Activated CD4-positive, alpha-beta memory T cell treated with anti-CD3 and anti-CD28 coated beads for 36 hours (primary cell): ENCODE data around the gene MTOR. TPM values are rescaled to one million over a fixed set of nuclear protein-coding genes. Genes with fewer than 3 reads are reported as not detected.

Experiments used
- CTCF ChIA-PET: fragments of 350-600 bp; sonication (Branson Sonifier 250); formaldehyde crosslinking; loops from one replicate; lab custom pipeline; 2021; ENCODE audit warnings: antibody characterized with exemption, inconsistent platforms; lab: Charles Lee
- POLR2A ChIA-PET: fragments of 350-600 bp; sonication (Branson Sonifier 250); formaldehyde crosslinking; loops from one replicate; lab custom pipeline; 2021; ENCODE audit warnings: antibody characterized with exemption; lab: Charles Lee
- DNase-seq: peaks from one replicate; pipeline ENCODE4 v3.0.0-alpha.2; 2020
- H3K27ac Mint-ChIP-seq: one replicate; pipeline ENCODE4 v1.8.0; 2021; ENCODE audit warnings: mixed read lengths
- H3K27me3 Mint-ChIP-seq: one replicate; pipeline ENCODE4 v1.8.0; 2021; ENCODE audit warnings: mixed read lengths
- H3K36me3 Mint-ChIP-seq: one replicate; pipeline ENCODE4 v1.8.0; 2021; ENCODE audit warnings: mixed read lengths
- H3K4me1 Mint-ChIP-seq: one replicate; pipeline ENCODE4 v1.8.0; 2021; ENCODE audit warnings: low read depth, mixed read lengths
- H3K4me3 Mint-ChIP-seq: one replicate; pipeline ENCODE4 v1.8.0; 2021; ENCODE audit warnings: mild to moderate bottlenecking, mixed read lengths
- H3K9me3 Mint-ChIP-seq: one replicate; pipeline ENCODE4 v1.8.0; 2021; ENCODE audit warnings: mixed read lengths
- intact Hi-C: fragments of 100-400 bp; cut with micrococcal nuclease; formaldehyde crosslinking; loops from one replicate; pipeline ENCODE4 v1.15.1; 2023
- total RNA-seq, 2 experiments: library from RNA; stranded (reverse); gene quantifications; one replicate each; pipeline ENCODE4 v1.2.3, GENCODE V29; 2021

MTOR gene
- total RNA-seq, 2 experiments from 2014 or later = 35.8 to 39.4 TPM

DNA sequence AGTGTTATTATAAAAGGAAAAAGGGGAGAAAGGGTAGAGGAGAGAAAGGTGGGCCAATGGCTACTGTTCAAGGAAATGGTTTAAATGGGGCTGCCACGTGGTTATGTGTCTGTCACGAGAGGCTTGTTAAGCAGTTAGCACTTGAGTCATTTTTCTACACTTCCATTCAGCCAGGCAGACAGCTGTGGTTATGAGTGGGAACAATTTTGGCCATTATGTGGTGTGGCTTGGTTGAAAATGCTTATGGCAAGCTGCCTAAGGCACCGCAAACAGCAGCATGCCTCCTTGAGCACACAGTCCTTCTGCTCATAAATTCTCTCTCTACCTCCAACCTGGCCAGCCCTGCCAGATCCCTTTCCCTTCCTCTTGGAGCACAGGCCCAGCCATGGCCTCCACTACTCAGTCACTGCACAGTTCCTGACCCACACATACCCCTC lies 199.4 kb downstream of the MTOR start:
- H3K9me3 Mint-ChIP-seq = no peaks in the 10 kb centered on the region
- no peaks in the 10 kb centered on the region for H3K27me3 Mint-ChIP-seq
- peak; percentile 72 for DNase-seq
- H3K36me3 Mint-ChIP-seq = peaks cover 37% of the 10 kb centered on the region
- peak overlapping the region; percentile 63 for H3K27ac Mint-ChIP-seq
- no peak overlapping the region for H3K4me3 Mint-ChIP-seq
- POLR2A ChIA-PET = interaction anchor here (0.9 to 2.6 kb wide), 2 partner anchors 25 to 35 kb away, joined by 3 to 8 read pairs; no protein-coding TSS in a partner anchor
- H3K4me1 Mint-ChIP-seq = peaks cover 40% of the 10 kb centered on the region
- CTCF ChIA-PET = interaction anchor here (8.2 kb wide), 1 partner anchor 26 kb away, joined by 85 read pairs; no protein-coding TSS in a partner anchor
- intact Hi-C loops = loop anchor here (10.0 kb wide), 1 partner anchor 202 kb away; the partner anchor contains the start of gene MTOR

DNA sequence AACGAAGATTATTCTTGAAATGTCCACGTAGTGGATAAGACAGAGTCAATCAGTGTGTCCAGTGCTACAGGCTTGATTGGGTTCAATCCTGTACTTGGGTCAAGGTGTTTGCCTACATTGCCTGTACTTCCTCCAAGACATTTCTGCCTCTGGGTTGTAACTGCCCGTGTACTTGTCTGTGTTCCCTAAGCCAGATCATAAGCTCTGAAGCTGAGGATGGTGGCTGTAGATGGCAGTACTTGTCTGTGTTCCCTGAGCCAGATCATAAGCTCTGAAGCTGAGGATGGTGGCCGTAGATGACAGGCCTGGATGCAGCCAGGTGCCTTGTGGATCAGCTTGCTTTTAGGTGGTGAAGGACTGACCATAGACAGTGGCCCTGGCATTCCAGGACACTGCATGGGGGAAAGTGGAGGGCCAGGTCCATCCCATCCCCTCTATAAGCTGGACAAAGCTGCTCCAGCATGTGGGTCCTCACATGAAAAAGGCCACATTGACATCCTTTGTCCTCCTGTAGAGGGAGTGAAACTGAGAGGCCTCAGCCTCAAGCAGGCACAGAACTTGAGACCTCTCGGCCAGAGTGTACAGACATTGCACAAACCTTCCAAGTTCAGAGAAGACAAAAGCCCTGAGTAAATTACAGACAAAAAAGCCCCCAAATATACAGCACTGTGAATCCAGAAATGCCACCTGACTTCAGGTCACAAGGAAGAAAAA lies 200.5 kb downstream of the MTOR start:
- CTCF ChIA-PET = interaction anchor here (1.3 to 8.2 kb wide), 2 partner anchors 25 to 581 kb away, joined by 4 to 85 read pairs; no protein-coding TSS in a partner anchor
- Mint-ChIP-seq H3K4me3 (peak overlapping the region; percentile 94), H3K9me3 (no peaks in the 10 kb centered on the region), H3K27ac (peak overlapping the region; percentile 93), H3K36me3 (peaks cover 40% of the 10 kb centered on the region), H3K4me1 (peaks cover 46% of the 10 kb centered on the region), H3K27me3 (no peaks in the 10 kb centered on the region)
- POLR2A ChIA-PET = interaction anchor here (0.8 to 3.1 kb wide), 6 partner anchors 11 to 185 kb away, joined by 3 to 15 read pairs (median 4); partner anchors contain the start of genes EXOSC10 and TARDBP
- DNase-seq = no peak
- intact Hi-C loops = loop anchor here (2.0 to 10.0 kb wide), 3 partner anchors 25 to 203 kb away; partner anchors contain the start of genes MTOR and TARDBP

DNA sequence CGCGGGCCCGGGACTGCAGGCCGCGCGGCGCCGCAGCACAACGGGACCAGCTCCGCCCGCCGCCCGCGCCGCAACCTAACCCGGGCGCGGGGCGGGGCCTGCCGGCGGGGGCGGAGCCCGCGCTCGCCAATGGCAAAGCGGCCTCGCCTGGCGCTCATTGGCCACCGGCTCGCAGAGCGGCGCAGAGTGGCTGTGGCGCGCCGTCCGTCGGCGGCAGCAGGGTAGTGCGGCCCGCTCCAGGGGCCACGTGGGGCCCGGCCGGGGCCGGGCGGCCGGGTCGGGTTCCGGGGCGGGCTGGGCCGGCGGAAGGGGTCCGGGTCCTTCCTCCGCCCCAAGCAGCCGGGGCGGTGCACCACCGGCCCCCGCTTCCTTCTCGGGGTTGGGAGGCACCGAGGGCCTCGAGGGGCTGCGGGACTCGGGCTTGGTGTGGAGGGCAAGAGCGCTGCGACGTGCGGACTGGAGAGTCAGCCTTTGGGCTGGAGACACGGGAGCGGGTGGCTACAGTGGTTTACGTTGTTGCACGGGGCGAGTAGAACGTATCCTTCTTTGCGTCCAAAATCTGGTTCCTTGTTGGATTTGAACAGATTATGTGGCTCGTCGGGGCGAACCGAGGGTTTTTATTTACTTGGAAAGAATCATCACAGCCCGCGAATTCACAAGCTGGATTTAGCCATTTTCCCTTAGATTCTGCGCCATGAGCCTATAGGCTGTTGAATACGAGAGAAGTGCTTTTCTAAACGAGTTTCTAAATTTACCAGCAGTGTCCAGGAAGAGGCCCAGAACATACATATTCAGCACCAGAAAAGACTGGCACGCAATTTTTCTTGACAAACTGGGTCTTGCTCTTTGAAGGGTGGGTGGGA lies 202.2 kb downstream of the MTOR start, which contains the start of gene SRM:
Gene SRM (minus strand): TSS at position 51 of the 863 bp plus-strand sequence. CDS start 75 bp downstream, outside the sequence.
- intact Hi-C loops = loop anchor here (1.0 to 10.0 kb wide), 4 partner anchors 23 to 205 kb away; partner anchors contain the start of genes EXOSC10, MTOR and TARDBP
- Mint-ChIP-seq H3K27me3 (no peaks in the 10 kb centered on the region), H3K9me3 (no peaks in the 10 kb centered on the region), H3K27ac (peak within 1 kb of the TSS; percentile 93), H3K4me3 (peak within 1 kb of the TSS; percentile 94), H3K36me3 (peaks cover 34% of the 10 kb centered on the region), H3K4me1 (peaks cover 46% of the 10 kb centered on the region)
- CTCF ChIA-PET = interaction anchor here (1.3 to 8.2 kb wide), 4 partner anchors 10 to 582 kb away, joined by 4 to 85 read pairs (median 6); partner anchors contain the start of gene EXOSC10
- POLR2A ChIA-PET = interaction anchor here (0.7 to 3.1 kb wide), 8 partner anchors 9 to 98 kb away, joined by 3 to 15 read pairs (median 4); partner anchors contain the start of genes EXOSC10 and TARDBP
- DNase-seq = peak; percentile 93

DNA sequence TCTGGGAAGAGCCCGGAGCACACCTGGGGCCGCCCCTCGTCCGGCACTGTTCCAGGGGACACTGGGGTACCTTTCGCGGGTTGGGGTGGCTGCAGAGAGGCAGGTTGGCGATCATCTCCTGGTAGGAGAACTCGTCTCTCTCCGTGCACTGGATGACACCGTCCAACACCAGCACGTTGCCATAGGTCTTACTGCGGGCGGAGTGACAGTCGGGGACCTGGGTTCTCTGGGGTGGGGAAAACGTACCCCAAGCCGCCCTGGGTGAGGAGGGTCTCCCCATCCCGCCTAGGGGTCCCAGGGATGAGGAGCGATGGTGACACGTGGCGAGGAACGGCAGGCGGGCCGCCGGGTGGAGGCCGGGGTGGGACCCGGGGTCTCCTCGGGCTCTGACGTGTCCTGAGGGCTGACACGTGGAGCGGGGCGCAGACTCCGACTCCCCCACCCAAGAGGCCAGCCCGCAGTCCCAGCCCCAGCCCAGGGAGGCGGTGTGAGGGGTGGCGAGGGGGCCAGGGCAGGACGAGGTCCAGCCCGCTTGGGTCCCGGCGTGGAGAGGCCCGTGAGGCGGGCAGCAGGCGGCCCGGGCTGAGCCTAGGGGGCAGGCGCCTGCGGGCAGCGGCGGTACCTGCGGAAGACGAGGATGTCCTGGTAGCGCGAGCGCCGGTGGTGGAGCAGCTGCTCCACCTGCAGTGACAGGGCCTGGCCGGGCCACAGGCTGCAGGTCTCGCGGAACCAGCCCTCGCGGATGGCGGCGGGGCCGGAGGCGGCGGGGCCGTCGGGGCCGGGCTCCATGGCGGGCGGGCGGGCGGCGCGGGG lies 203.0 kb downstream of the MTOR start:
- peaks cover 32% of the 10 kb centered on the region for H3K36me3 Mint-ChIP-seq
- DNase-seq = peak; percentile 18
- peak overlapping the region; percentile 88 for H3K4me3 Mint-ChIP-seq
- CTCF ChIA-PET = interaction anchor here (1.1 to 8.2 kb wide), 5 partner anchors 10 to 586 kb away, joined by 3 to 85 read pairs (median 7); partner anchors contain the start of gene EXOSC10
- H3K4me1 Mint-ChIP-seq = peaks cover 46% of the 10 kb centered on the region
- intact Hi-C loops = no loop called here
- no peaks in the 10 kb centered on the region for H3K27me3 Mint-ChIP-seq
- no peaks in the 10 kb centered on the region for H3K9me3 Mint-ChIP-seq
- H3K27ac Mint-ChIP-seq = peak overlapping the region; percentile 79
- POLR2A ChIA-PET = interaction anchor here (0.7 to 3.1 kb wide), 5 partner anchors 8 to 99 kb away, joined by 3 to 15 read pairs (median 5); partner anchors contain the start of gene EXOSC10

DNA sequence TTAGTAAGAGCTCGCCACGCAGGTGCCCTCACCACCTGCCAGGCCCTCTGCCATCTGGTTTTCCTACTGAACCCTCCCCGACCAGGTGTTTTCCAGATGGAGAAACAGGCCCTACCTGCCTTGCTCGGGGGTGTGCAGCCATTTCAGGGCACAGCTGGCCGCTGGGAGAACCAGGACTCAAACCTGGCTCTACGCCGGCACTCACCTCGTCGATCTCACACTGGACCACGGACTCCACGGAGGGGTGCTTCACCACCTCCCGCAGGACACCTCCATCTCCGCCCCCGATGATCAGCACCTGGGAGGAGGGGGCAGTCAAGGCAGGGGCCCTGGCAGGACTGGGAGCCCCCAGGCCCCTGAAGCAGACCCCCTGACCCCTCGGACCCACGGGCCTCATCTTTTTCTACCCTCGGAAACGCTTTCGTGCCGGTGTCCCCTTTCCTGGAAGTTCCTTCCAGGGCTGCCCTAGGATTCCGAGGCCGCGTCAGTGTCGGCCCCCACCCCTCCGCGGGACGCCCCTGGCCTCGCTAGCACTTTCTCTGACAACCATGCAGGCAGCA lies 203.7 kb downstream of the MTOR start:
- intact Hi-C loops = no loop called here
- Mint-ChIP-seq H3K27ac (peak overlapping the region; percentile 79), H3K4me1 (peaks cover 44% of the 10 kb centered on the region), H3K27me3 (no peaks in the 10 kb centered on the region), H3K9me3 (no peaks in the 10 kb centered on the region), H3K36me3 (peaks cover 33% of the 10 kb centered on the region), H3K4me3 (peak overlapping the region; percentile 88)
- no peak for DNase-seq
- ChIA-PET CTCF (interaction anchor here (1.1 to 3.7 kb wide), 2 partner anchors 21 to 587 kb away, joined by 3 to 33 read pairs; no protein-coding TSS in a partner anchor), POLR2A (interaction anchor here (0.8 kb wide), 1 partner anchor 21 kb away, joined by 3 read pairs; no protein-coding TSS in a partner anchor)

DNA sequence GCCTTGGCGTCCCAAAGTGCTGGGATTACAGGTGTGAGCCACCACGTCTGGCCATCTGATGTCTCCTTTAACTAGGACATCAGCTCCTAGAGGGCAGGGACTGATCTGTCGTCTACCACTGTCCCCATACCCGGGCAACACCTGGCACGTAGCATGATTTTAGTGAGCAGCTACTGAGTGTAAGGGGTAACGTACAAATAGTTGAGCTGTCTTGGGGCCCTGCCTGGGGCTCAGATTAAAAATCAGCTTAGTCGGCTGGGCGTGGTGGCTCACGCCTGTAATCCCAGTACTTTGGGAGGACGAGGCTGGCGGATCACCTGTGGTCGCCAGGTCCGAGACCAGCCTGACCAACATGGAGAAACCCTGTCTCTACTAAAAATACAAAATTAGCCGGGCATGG lies 204.3 kb downstream of the MTOR start:
- intact Hi-C loops = no loop called here
- H3K27ac Mint-ChIP-seq = no peak overlapping the region
- peak overlapping the region; percentile 88 for H3K4me3 Mint-ChIP-seq
- H3K36me3 Mint-ChIP-seq = peaks cover 33% of the 10 kb centered on the region
- POLR2A ChIA-PET = interaction anchor here (0.8 kb wide), 1 partner anchor 20 kb away, joined by 3 read pairs; no protein-coding TSS in a partner anchor
- CTCF ChIA-PET = interaction anchor here (1.1 to 3.7 kb wide), 2 partner anchors 20 to 588 kb away, joined by 3 to 33 read pairs; no protein-coding TSS in a partner anchor
- no peaks in the 10 kb centered on the region for H3K9me3 Mint-ChIP-seq
- no peaks in the 10 kb centered on the region for H3K27me3 Mint-ChIP-seq
- H3K4me1 Mint-ChIP-seq = peaks cover 38% of the 10 kb centered on the region
- DNase-seq = no peak

DNA sequence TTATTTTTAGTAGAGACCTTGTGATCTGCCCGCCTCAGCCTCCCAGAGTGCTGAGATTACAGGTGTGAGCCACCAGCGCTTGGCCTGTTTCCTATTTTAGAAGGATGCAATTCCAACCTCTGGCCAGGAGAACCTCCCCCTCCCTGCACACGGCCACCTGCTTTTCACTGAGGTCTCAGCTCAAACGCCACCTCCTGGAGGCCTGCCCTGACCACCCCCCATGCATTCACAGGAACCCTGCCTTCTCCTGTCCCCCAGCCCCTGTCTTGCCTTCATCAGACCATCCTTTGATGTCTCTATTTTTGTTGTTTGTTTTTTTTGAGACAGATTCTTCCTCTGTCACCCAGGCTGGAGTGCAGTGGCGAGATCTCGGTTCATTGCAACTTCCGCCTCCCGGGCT lies 204.9 kb downstream of the MTOR start:
- intact Hi-C loops = no loop called here
- Mint-ChIP-seq H3K27me3 (no peaks in the 10 kb centered on the region), H3K27ac (no peak overlapping the region), H3K9me3 (no peaks in the 10 kb centered on the region), H3K36me3 (peaks cover 32% of the 10 kb centered on the region), H3K4me3 (peak overlapping the region; percentile 33), H3K4me1 (peaks cover 32% of the 10 kb centered on the region)
- DNase-seq = no peak
- POLR2A ChIA-PET = no interaction called here
- CTCF ChIA-PET = interaction anchor here (0.7 to 3.7 kb wide), 2 partner anchors 20 to 1600 kb away, joined by 3 to 33 read pairs; no protein-coding TSS in a partner anchor

Other genes with a start within 250 kb of the MTOR start
- gene TARDBP, start 249.9 kb downstream of the MTOR start, total RNA-seq = 100 to 1,000 TPM; 175 to 177 TPM
- gene MASP2, start 215.3 kb downstream of the MTOR start, total RNA-seq = not detected
- gene SRM, start 202.5 kb downstream of the MTOR start, total RNA-seq = 100 to 1,000 TPM; 159 to 164 TPM
- gene EXOSC10, start 162.7 kb downstream of the MTOR start, total RNA-seq = 10 to 100 TPM; 62.1 to 70.0 TPM
- not detected for gene ANGPTL7, start 73.2 kb downstream of the MTOR start, total RNA-seq
- 10 to 100 TPM; 21.4 to 22.4 TPM for gene UBIAD1, start 10.6 kb upstream of the MTOR start, total RNA-seq
- gene DISP3, start 216.6 kb upstream of the MTOR start, total RNA-seq = under 1 TPM; 0.07 to 0.21 TPM